Endothelial cell of umbilical vein (primary cell): ENCODE measurements around the gene CCDC73. TPM values are rescaled to one million over a fixed set of nuclear protein-coding genes. Genes with fewer than 3 reads are reported as not detected.

ENCODE experiments used
- BruUV-seq: library from RNA; stranded (reverse); fragments of 400-500 nt; replicated peaks from 2 replicates; lab custom pipeline; 2021; lab: Mats Ljungman, UMichigan
- CTCF ChIA-PET: fragments of 300-600, 350-600 bp; sonication (Branson Sonifier 250); formaldehyde crosslinking; loops from one replicate; lab custom pipeline; 2021; ENCODE audit warnings: antibody characterized with exemption, inconsistent platforms; lab: Charles Lee
- POLR2A ChIA-PET: fragments of 300-600, 350-600 bp; sonication (Branson Sonifier 250); formaldehyde crosslinking; loops from one replicate; lab custom pipeline; 2021; ENCODE audit warnings: antibody characterized with exemption, inconsistent platforms; lab: Charles Lee
- DNase-seq: peaks from one replicate; pipeline ENCODE4 v3.0.0-alpha.2; 2011; ENCODE audit warnings: low read depth, low spot score
- FAIRE-seq: peaks from 2 replicates; lab custom pipeline; 2011; peaks lifted over from hg19 to GRCh38; lab: Jason Lieb, UNC
- H2AFZ ChIP-seq: 2 replicates; pipeline ENCODE4 v1.6.0; 2012; ENCODE audit warnings: low read depth, low read length, control low read depth, inconsistent platforms
- H3K27ac ChIP-seq: 2 replicates; pipeline ENCODE4 v1.5.1; 2011; ENCODE audit warnings: low read depth, mild to moderate bottlenecking, control low read depth, low read length, moderate library complexity; ENCODE audit not compliant: insufficient read depth
- H3K27me3 ChIP-seq, 2 experiments: 2 replicates each; pipeline versions ENCODE4 v1.6.0 to v1.6.1; 2011; ENCODE audit warnings: low read length in 2 of 2, mixed read lengths in 1 of 2; ENCODE audit not compliant: control insufficient read depth in 2 of 2, insufficient read depth in 2 of 2
- H3K36me3 ChIP-seq, 2 experiments: 2 replicates in 1 of 2; 3 replicates in 1 of 2; pipeline ENCODE4 v1.5.1; 2011; ENCODE audit warnings: low read length in 2 of 2, mild to moderate bottlenecking in 1 of 2, moderate library complexity in 1 of 2; ENCODE audit not compliant: control insufficient read depth in 2 of 2, insufficient read depth in 2 of 2; ENCODE audit errors: extremely low read depth in 1 of 2
- H3K4me1 ChIP-seq: 3 replicates; pipeline ENCODE4 v1.5.1; 2011; ENCODE audit warnings: mild to moderate bottlenecking, low read length; ENCODE audit not compliant: control insufficient read depth, insufficient read depth; ENCODE audit errors: extremely low read depth
- H3K4me2 ChIP-seq: 2 replicates; pipeline ENCODE4 v1.6.1; 2011; ENCODE audit warnings: low read length, control low read depth, mixed read lengths; ENCODE audit not compliant: insufficient read depth
- H3K4me3 ChIP-seq, 3 experiments: fragments of 200-600 bp in 1 of 3; sonication (generic), shearing (Covaris generic) in 1 of 3; replicated peaks in 1 of 3; 2 replicates each; pipeline ENCODE4 v1.5.1; 2011 to 2016; ENCODE audit warnings: control low read depth in 3 of 3, low read length in 3 of 3, mild to moderate bottlenecking in 2 of 3, inconsistent platforms in 1 of 3, low read depth in 1 of 3, moderate library complexity in 1 of 3; ENCODE audit not compliant: insufficient read depth in 1 of 3
- H3K79me2 ChIP-seq: 2 replicates; pipeline ENCODE4 v1.6.0; 2012; ENCODE audit warnings: low read length, inconsistent platforms; ENCODE audit not compliant: control insufficient read depth, insufficient read depth
- H3K9ac ChIP-seq: replicated peaks from 2 replicates; pipeline ENCODE3; 2011; ENCODE audit warnings: low read length, control low read depth; ENCODE audit not compliant: insufficient read depth; ENCODE audit errors: extremely low read depth
- H3K9me1 ChIP-seq: replicated peaks from 3 replicates; pipeline ENCODE4 v1.6.0; 2011; ENCODE audit warnings: mild to moderate bottlenecking, low read length; ENCODE audit not compliant: control insufficient read depth, insufficient read depth; ENCODE audit errors: extremely low read depth
- H3K9me3 ChIP-seq: replicated peaks from 2 replicates; pipeline ENCODE4 v1.5.1; 2012; ENCODE audit warnings: low read length, inconsistent platforms; ENCODE audit not compliant: control insufficient read depth, insufficient read depth
- H4K20me1 ChIP-seq: replicated peaks from 2 replicates; pipeline ENCODE3; 2011; ENCODE audit warnings: mild to moderate bottlenecking, low read length; ENCODE audit not compliant: control insufficient read depth, insufficient read depth; ENCODE audit errors: extremely low read depth
- EZH2 ChIP-seq: IDR thresholded peaks from 2 replicates; pipeline ENCODE4 v1.6.1; 2012; ENCODE audit warnings: borderline replicate concordance, low read depth, mild to moderate bottlenecking, moderate library complexity, low read length, inconsistent platforms; ENCODE audit not compliant: severe bottlenecking
- FOS ChIP-seq: IDR thresholded peaks from 2 replicates; pipeline ENCODE4 v1.6.1; 2011; ENCODE audit warnings: mild to moderate bottlenecking, low read length, moderate library complexity, borderline replicate concordance; ENCODE audit not compliant: insufficient read depth
- GATA2 ChIP-seq: IDR thresholded peaks from 2 replicates; pipeline ENCODE4 v1.7.0; 2011; ENCODE audit warnings: low read depth, mild to moderate bottlenecking, moderate library complexity, mixed read lengths, low read length; ENCODE audit not compliant: insufficient read length, insufficient read depth
- JUN ChIP-seq: IDR thresholded peaks from 2 replicates; pipeline ENCODE4 v1.6.1; 2011; ENCODE audit warnings: borderline replicate concordance, low read depth; ENCODE audit not compliant: insufficient read length, insufficient read depth
- MYC ChIP-seq: IDR thresholded peaks from one replicate; pipeline ENCODE4 v1.6.1; 2011; ENCODE audit warnings: mild to moderate bottlenecking, low read depth, low read length
- POLR2A ChIP-seq: IDR thresholded peaks from 2 replicates; pipeline ENCODE4 v1.6.1; 2012; ENCODE audit warnings: low read depth, mild to moderate bottlenecking, control low read depth, low read length
- POLR2AphosphoS5 ChIP-seq: IDR thresholded peaks from 2 replicates; pipeline ENCODE4 v1.6.1; 2012; ENCODE audit warnings: low read depth, mild to moderate bottlenecking, control low read depth, low read length, moderate library complexity; ENCODE audit not compliant: insufficient read depth
- dilution Hi-C: fragments of 300-500 bp; cut with MboI; formaldehyde crosslinking; loops from one replicate; pipeline ENCODE4 v1.15.0; 2019; ENCODE audit warnings: low sequenced_read_pairs; ENCODE audit not compliant: extremely low pct_ligation_motif_present
- intact Hi-C: fragments of 100-400 bp; cut with micrococcal nuclease; formaldehyde crosslinking; loops from one replicate; pipeline ENCODE4 v1.10.0; 2022
- polyA plus RNA-seq, 4 experiments: library from polyadenylated mRNA; depleted of rRNA in 3 of 4; stranded (reverse) in 3 of 4; unstranded in 1 of 4; fragments of >200 nt; gene quantifications; 2 replicates each; pipeline versions ENCODE4 v1.2.1 to v1.2.3, GENCODE V29; 2011 to 2012; ENCODE audit warnings: missing spikeins in 1 of 4
- total RNA-seq: library from RNA; stranded (reverse); gene quantifications from 2 replicates; pipeline ENCODE4 v1.2.3, GENCODE V29; 2021
- TF ChIP-seq, protein P1 (sequence below), 2 donors: IDR thresholded peaks; 1 replicate in 1 of 2; 2 replicates in 1 of 2; pipeline ENCODE4 v1.5.1; 2011; ENCODE audit warnings: low read length in 2 of 2, mild to moderate bottlenecking in 2 of 2, moderate library complexity in 2 of 2, control low read depth in 1 of 2, inconsistent platforms in 1 of 2, low read depth in 1 of 2; ENCODE audit not compliant: insufficient read depth in 1 of 2; ENCODE audit errors: extremely low read depth in 1 of 2
- TF ChIP-seq, protein P2 (sequence below): IDR thresholded peaks from 2 replicates; pipeline ENCODE4 v1.6.1; 2011; ENCODE audit not compliant: insufficient read depth, insufficient read length

The CCDC73 gene
- total and polyA plus RNA-seq, 2 donors (not counting 3 experiments of a cell fraction or from before 2014, with no cell fraction given): not detected

DNA sequence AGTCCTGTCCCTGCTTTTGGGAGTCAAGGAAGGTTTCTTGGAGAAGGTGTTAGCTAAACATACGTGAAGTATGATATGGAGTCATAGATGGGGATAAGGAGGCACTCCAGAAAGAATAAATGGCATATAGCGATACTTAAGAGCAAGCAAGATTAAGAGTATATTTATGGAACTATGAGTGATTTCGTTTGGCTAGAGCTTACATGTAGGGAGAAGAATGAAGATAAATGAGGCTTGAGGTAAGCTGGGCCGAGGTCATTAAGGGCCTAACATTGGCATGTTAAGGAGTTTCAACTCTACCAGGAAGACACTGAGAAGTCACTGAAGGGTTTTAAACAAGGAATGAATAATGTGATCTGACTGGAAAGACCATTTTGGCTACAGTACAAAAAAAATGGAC is 177.6 kb downstream of the CCDC73 start:
- dilution Hi-C loops (no loop called here), intact Hi-C loops (no loop called here)
- Histone ChIP-seq H3K27me3 (no peaks in the 10 kb centered on the region), H2AFZ (no peak overlapping the region), H3K4me1 (no peaks in the 10 kb centered on the region), H3K4me2 (no peak overlapping the region), H3K27ac (no peak overlapping the region), H3K4me3 (no peak overlapping the region), H3K9ac (no peak overlapping the region), H3K36me3 (no peaks in the 10 kb centered on the region), H4K20me1 (no peaks in the 10 kb centered on the region), H3K9me1 (no peaks in the 10 kb centered on the region), H3K79me2 (no peaks in the 10 kb centered on the region), H3K9me3 (no peaks in the 10 kb centered on the region)
- TF ChIP-seq GATA2: no peak
- TF ChIP-seq EZH2: no peak
- TF ChIP-seq JUN: no peak
- no peak for TF ChIP-seq MYC
- no peak for TF ChIP-seq FOS
- TF ChIP-seq, protein P1, sequence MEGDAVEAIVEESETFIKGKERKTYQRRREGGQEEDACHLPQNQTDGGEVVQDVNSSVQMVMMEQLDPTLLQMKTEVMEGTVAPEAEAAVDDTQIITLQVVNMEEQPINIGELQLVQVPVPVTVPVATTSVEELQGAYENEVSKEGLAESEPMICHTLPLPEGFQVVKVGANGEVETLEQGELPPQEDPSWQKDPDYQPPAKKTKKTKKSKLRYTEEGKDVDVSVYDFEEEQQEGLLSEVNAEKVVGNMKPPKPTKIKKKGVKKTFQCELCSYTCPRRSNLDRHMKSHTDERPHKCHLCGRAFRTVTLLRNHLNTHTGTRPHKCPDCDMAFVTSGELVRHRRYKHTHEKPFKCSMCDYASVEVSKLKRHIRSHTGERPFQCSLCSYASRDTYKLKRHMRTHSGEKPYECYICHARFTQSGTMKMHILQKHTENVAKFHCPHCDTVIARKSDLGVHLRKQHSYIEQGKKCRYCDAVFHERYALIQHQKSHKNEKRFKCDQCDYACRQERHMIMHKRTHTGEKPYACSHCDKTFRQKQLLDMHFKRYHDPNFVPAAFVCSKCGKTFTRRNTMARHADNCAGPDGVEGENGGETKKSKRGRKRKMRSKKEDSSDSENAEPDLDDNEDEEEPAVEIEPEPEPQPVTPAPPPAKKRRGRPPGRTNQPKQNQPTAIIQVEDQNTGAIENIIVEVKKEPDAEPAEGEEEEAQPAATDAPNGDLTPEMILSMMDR (IDR thresholded peaks at IDR 0.05; ENCODE audit: extremely low read depth in 1 of 2, insufficient read depth in 1 of 2, low read depth in 1 of 2, low read length in 2 of 2): no peak
- TF ChIP-seq, protein P2, sequence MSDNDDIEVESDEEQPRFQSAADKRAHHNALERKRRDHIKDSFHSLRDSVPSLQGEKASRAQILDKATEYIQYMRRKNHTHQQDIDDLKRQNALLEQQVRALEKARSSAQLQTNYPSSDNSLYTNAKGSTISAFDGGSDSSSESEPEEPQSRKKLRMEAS: no peak
- no peak for TF ChIP-seq POLR2A
- TF ChIP-seq POLR2AphosphoS5: no peak
- DNase-seq (no peak), FAIRE-seq (no peak)
- ChIA-PET POLR2A (no interaction called here), CTCF (no interaction called here)
- no TSS peak for BruUV-seq
